HTR-8/SVneo (cell line): ENCODE measurements around the gene PSD4.

ENCODE experiments used
- DNase-seq: peaks from one replicate; pipeline ENCODE4 v3.0.0; 2011; ENCODE audit warnings: low spot score, mixed read lengths; ENCODE audit not compliant: insufficient read length
- FAIRE-seq: peaks from 2 replicates; lab custom pipeline; 2011; peaks lifted over from hg19 to GRCh38; lab: Jason Lieb, UNC

The PSD4 gene

DNA sequence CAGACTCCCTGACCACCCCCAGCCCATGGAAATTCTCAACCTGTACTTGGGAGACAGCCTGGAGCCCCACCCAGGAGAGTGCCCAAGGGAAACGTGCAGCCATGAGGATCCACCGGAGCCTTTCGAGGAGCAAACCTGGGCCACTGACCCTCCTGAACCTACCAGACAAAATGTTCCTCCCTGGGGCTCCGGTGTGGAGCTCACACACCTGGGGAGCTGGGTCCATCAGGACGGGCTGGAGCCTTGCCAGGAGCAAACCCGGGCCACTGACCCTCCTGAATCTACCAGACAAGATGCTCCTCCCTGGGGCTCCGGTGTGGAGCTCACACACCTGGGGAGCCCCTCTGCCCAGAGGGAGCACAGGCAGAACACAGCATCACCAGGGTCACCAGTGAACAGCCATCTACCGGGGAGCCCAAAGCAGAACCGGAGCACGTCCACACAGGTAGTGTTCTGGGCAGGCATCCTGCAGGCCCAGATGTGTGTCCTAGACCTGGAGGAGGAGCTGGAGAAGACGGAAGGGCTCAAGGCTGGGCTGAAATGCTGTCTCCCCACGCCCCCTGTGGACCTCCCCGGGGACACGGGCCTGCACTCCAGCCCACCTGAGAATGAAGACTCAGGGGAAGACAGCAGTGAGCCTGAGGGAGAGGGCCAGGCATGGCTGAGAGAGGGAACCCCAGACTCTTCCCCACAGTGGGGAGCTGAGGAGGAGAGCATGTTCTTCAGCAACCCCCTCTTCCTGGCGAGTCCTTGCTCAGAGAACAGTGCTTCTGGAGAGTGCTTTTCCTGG, 8.9 kb downstream of the PSD4 start:
- DNase-seq (no peak), FAIRE-seq (no peak)

DNA sequence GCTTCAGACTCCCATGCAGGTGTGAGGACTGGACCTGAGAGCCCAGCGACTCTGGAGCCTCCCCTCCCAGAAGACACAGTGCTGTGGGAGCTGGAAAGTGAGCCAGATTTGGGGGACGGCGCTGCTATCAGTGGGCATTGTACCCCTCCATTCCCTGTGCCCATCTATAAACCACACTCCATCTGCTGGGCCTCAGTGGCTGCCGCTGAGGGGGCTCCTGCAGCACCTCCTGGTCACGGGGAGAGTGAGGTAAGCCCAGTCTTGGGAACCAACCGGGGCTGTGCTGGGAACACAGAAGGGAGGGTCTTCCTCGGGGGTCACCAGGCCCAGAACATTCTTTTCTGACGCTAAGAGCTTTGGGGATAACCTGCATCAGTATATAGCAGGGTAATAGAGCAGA, 9.5 kb downstream of the PSD4 start:
- FAIRE-seq, result no peak

DNA sequence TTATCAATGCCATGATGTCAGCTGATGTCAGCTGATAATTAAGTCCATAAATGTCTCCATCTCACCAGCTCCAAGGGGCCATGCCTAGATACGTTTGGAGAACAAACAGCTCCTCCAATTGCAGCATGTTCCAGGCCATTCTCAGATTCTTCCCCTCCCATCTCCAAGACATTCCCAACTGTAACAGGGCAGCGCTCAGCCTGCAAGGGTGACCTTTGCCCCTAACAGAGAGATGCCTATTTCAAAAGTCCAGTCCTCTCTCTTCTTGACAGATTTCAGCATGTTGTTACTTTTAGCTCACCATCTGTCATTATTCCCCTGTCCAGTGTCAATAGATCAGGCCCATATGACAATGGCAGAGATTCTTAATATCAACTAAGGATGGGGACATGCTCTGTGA, 9.9 kb downstream of the PSD4 start:
- DNase-seq, result no peak
- FAIRE-seq, result no peak

More for the DNA sequence above, 9.5 kb downstream of the PSD4 start:
- no peak for DNase-seq

DNA sequence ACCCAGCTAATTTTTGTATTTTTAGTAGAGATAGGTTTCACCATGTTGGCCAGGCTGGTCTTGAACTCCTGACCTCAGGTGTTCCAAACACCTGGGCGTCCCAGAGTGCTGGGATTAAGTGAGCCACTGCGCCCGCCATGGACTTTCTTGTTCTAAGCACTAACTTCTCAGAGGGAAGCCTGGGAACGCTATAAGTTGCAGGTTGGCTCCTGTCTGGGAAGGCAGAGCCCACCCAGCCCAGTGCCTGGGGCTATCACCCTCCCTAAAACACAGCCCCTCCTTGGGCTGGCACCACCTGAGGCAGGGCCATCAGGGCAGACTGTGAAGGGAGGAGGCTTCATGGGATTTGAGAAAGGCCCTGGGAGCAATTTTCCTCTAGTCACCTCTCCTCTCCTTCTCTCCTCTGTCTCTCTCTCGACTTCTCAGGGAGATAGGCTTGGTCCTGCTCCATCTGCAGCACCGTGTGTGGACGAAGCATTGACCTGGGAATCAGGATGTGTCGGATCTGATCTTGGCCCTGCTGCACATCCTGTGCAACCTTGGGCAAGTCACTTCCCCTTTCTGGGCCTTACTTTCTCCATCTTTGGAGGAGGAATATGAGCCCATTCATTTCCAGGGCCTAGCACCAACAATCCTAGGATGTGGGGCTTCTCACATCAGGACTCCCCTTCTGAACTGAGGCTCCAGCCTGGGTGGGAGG, 10.9 kb downstream of the PSD4 start:
- FAIRE-seq (no peak), DNase-seq (no peak)

DNA sequence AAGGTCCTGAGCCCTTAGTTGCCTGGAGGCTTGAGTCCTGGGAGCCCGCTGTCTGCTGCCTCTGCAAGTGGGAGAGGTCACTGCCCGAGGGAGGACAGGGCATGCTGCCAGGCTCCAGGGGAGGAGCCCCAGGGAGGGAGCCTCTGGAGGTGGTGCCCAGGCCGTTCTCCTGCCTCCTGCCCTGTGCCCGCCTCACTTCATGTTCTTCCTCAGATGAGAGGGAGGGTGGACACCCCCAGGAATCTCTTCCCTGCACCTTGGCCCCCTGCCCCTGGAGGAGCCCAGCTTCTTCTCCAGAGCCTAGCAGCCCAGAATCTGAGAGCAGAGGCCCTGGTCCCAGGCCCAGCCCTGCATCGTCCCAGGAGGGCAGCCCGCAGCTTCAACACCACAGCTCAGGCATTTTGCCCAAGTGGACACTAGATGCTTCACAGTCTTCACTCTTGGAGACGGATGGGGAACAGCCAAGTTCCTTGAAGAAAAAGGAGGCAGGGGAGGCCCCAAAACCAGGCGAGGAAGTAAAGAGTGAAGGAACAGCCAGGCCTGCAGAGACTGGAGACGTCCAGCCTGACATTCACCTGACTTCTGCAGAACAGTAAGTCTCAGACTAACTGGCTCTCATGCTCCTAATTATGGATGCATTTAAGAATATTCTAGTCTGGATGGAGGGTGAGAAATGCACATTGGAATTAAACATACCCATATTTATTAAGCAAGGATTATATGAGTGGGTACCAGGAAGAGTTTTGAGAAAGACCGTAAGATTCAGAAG, 12.1 kb downstream of the PSD4 start:
- DNase-seq, result no peak
- no peak for FAIRE-seq

DNA sequence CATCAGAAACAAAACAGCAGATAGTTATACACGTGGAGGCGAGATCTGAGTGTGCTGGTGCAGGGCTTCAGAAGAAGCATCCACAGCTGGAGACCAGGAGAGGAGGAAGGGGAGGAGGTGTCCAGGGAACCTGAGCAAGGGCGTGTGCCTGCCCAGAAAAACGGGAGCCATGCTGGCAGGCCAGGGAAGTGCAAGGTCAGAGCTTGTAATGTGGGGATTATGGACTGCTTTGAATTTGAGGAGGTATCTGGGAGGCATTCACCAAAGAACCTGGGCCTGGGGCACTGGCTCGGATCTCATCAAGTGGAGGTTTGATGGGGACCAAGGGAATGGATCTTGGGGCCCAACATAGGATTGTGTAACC, 12.6 kb downstream of the PSD4 start:
- DNase-seq (no peak), FAIRE-seq (no peak)

DNA sequence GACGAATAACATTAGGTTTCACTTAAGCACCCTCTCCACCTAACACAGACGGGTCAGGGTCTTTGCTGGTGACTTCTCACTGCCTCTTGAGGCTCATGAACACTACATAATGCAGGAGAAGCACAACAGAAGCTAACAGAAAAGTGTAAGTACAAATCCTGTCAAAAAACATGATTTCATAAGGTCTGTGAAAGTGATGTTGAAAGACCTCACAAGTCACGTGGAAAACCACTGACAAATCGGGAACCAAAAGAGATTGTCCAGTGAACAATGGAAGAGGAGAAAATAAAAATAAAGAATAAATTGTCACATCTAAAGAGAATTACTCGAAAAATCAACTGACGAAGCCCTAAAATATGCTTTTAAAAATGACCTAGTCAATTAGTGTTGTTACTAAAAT, 14.0 kb downstream of the PSD4 start:
- FAIRE-seq (no peak), DNase-seq (no peak)

DNA sequence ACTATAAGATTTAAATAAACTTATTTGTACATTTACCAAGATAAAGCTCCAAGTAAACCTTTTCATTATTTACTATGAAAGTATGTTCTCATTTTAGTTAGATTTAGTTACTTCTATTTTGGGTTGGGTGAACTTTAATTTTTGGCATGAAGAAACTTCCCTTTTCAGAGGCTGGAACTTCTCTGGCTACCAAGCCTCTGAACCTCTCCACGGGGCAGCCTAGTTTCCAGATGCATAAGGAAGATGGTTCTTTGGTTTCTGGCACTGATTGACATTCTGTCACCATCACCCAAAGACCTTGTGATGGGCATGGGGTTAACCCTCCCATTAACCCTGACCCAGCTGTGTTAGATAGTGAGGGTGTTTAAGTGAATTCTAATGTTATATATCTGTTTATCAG, 17.1 kb downstream of the PSD4 start:
- DNase-seq (no peak), FAIRE-seq (no peak)

DNA sequence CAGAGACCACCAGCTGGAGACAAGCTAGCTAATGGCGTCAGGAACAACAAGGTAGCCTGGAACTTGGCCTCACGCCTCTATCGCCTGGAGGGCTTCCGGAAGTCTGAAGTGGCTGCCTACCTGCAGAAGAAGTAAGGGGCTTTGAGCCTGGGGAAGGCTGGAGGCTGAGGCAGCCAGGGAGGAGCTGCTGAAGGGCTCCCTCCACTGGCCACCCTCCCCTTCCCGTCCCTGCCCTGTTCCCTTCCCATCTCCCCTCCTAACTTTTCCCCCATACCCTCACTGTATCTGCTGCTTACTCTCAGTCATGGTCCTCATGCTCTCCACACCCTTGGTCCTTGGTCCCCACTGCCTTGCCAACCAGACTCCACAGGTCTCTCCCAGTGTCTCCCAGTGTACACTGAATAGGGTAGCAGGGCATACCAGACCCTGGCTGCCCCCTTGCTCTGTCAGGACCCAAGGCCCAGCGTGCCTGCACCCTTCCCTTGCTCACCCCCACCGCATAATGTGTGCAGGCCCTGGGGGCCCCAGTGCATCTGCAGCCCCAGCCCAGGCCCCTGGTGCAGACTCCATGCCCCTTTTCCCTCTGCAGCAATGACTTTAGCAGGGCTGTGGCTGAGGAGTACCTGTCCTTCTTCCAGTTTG, 18.8 kb downstream of the PSD4 start:
- FAIRE-seq (no peak), DNase-seq (no peak)

DNA sequence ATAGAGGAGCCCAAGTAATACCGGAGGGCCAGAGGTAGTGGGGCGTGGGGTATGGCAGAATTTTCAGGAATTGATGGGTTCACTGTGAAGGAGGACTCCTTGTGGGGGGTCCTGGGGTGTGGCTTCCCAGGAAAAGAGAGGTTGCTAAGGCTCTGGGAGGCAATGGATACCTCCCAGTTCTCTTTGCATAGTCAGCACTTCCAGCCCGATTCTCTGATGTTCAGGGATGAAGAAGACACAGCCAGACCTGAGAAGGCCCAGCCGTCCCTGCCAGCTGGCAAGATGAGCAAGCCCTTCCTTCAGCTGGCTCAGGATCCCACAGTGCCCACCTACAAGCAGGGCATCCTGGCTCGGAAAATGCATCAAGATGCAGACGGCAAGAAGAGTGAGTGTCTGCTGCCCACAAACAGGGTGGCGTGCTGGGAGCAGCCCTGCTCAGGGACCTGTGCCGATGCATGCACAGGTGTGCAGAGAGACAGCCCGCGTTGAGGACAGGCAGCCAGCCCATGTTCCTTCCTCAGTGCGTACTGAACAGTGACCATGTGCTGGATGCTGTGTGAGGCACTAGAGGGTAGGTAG, 22.2 kb downstream of the PSD4 start:
- DNase-seq, result no peak
- no peak for FAIRE-seq

DNA sequence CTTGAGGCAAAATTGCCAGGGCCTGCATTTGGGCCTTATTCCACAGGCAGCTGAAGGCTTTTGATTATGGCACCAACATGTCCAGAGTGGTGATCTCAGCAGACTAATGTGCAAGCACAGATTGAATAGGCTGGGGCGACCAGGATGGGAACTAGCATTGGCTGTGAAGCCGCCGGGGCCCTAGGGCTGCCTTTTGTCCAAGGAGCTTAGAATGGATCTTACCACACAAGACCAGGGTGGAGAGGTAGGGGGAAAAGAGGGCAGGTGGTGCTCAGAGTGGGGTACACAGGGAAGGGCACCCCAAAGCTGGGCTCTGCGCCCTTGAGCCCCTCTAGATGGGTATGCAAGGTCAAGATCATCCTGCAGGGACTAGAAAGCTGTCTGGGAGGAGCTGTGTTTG, 23.1 kb downstream of the PSD4 start:
- FAIRE-seq, result no peak
- no peak for DNase-seq

DNA sequence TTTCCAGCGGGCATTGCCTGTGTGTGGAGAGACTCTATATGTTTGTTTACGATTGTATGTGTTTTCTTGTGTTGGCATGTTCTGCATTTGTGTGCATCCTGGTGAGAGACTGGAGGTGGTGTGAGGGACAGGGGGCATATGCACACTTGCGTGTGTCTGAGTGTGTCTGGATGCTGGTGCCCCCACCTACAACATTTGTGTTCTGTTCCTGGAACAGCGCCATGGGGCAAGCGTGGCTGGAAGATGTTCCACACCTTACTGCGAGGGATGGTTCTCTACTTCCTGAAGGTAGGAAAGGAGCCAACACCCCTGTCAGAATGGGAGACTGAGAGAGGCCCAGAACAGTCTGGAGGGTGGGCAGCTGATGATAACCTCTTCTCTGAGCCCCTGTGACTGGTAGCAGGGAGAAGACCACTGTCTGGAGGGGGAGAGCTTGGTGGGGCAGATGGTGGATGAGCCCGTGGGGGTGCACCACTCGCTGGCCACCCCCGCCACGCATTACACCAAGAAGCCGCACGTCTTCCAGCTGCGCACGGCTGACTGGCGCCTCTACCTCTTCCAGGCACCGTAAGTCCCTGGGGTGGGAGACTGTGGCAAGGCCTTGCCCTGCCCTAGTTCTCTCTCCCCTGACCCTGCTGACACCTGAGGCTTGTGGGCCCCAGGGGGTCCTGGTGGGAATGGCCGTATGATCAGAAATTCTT, 23.7 kb downstream of the PSD4 start:
- no peak for FAIRE-seq

DNA sequence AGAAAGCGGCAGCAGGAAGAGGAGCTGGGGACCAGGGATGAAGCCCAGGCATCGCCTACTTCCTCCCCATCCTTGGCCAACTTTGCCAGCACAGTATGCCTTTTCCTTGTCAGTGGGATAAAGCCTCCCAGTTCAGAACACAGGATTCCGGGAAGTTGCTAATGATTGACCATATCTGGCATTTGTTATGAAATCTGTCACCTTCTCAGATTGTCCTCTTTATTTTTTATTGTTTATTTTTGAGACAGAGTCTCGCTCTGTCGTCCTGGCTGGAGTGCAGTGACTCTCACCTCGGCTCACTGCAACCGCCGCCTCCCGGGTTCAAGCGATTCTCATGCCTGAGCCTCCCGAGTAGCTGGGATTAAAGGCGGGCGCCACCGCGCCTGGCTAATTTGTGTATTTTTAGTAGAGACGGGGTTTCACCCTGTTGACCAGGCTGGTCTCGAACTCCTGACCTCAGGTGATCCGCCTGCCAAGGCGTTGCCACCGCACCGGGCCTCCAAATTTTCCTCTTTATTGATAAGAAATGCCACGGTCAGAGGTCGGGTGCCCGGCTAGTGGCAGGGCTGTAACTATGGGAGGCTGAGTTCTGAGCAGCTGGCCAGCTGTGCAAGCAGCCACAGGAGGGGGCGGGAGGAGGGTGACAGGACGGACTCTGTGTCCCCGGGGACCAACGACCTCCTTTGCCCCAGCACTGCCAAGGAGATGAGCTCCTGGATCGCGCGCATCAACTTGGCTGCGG, 24.4 kb downstream of the PSD4 start:
- no peak for DNase-seq
- no peak for FAIRE-seq

More for the DNA sequence above, 23.7 kb downstream of the PSD4 start:
- no peak for DNase-seq

DNA sequence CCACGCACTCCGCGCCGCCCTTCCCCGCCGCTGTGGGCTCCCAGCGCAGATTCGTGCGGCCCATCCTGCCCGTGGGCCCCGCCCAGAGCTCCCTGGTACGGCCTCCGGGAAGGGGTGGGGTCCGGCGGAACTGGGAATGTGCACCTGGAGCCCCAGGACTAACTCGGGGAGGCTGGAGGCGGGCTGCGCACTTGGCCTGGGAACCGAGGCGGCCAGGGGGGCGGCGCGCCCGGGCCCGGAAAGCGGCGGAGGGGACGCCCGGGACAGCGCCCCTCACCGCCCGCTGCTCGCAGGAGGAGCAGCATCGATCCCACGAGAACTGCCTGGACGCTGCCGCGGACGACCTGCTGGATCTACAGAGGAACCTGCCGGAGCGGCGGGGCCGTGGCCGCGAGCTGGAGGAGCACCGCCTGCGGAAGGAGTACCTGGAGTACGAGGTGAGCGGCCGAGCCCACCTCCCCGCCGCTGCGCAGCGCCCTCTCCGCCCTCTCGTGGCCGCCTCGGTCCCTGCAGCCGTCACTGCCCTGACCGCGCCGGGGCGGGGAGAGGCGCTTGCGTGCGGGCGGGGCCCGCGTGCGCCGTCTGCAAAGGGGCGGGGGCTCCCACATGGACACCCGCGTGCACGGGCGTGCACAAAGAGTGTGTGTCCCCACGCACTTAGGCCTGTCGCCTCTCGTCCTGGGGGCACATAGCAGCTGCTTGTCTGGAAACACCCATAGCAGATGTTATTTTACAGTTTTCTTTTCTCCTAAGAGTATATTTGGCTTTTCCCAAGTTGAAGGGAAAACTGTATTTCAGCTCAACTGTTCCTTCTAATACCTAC, 25.2 kb downstream of the PSD4 start:
- DNase-seq (peak; percentile 79), FAIRE-seq (peak; percentile 88)

DNA sequence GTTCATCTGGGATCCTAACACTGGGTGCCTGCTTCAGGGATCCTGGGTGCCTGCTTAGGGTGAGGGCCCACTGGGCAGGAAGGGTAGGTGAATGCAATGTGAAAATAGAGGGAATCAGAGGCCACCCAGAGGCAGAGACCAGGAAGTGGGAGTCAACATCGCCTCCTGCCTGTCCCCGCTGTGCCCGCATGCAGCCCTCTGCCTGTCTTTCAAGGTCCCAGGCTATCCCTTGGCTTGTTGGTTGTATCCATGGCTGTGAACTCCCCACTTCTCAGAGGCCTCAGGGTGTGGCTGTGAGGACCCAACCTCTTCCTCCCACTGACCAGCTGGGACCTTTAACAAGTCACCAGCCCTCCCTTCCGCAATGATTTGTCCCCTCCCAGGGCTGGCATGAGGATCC, 26.5 kb downstream of the PSD4 start:
- FAIRE-seq (no peak), DNase-seq (no peak)

DNA sequence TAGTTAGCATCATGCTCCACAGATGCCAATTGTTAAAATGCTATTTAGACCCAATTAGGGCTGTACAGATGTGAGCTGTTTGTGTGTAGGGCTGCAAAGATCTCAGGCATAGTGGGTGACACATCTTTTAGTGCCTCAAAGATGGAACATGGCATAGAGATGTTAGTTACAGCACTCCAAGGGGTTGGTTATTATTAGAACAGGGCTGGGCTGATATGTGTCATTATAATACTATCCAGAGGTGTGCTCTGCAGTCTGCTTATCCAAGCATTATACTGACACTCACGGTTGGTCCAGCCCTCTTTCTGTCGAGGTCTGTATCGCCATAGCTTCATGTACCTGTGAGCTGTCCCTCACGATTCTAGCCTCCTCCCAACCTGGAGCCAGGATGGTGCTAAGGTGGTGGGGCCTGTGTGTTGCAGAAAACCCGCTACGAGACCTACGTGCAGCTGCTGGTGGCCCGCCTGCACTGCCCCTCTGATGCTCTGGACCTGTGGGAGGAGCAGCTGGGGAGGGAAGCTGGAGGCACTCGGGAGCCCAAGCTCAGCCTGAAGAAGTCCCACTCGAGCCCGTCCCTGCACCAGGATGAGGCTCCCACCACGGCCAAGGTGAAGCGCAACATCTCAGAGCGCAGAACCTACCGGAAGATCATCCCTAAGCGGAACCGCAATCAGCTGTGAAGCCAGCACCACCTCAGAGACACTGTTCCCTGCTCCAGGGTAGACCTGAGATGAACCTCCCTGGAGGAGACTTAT, 27.1 kb downstream of the PSD4 start:
- FAIRE-seq, result no peak

DNA sequence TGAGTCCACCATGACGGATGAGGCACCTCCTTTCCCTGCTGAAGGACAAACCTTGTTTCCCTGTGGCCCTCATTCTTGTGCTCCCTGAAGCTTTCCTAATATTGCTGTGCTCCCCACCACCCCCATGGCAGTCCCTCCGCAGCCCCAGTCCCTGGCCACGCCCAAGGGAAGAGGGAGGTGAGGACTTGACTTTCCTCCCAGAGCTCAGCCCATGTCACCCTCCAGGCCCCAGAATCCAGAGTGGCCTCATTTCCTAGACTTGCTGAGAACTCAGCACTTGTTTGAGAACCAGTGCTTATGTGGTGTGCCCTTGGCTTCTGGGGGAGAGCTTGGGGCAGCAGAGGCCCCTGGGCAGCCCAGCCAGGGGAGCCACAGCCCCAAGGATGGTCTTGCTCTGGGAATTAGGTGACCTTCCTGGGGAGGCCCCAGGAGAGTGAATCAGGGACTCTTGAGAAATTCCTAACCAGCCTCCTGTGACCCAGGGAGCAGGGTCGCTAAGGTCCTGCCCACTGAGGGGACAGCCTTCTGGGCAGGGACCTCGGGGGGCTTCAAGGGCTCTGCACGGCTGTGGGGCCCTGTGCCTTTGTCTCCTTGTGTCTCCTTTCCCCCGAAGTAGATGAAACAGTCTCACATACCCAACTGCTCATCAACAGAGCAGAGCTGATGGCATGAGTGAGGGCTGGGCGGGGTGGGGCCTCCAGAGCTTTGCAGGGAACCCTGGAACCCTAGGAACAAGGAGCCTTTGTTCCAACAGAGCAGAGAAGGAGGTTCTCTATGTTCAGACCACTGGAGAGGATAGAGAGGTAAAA, 27.9 kb downstream of the PSD4 start:
- FAIRE-seq (no peak), DNase-seq (no peak)

More for the DNA sequence above, 27.1 kb downstream of the PSD4 start:
- no peak for DNase-seq
